ENCODE results near the gene OR4K15. TPM values are rescaled to one million over a fixed set of nuclear protein-coding genes. Genes with fewer than 3 reads are reported as not detected.

The OR4K15 gene
- total RNA-seq, 1 experiment from 2014 or later, result not detected

DNA sequence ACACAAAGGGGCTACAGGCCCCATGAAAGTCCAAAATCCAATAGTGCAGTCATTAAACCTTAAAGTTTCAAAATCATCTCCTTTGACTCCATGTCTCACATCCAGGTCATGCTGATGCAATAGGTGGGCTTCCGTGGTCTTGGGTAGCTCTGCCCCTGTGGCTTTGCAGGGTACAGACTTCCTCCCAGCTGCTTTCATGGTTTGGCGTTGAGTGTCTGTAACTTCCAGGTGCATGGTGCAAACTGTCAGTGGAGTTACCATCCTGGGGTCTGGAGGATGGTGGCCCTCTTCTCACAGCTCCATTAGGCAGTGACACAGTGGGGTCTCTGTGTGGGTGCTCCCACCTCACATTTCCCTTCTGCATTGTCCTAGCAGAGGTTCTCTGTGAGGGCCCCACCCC lies 18.0 kb downstream of the OR4K15 start:
- no peak for TF ChIP-seq FOSL1 (IDR thresholded peaks at IDR 0.05; ENCODE audit: low read depth)
- no peak for TF ChIP-seq POLR2AphosphoS5 (IDR thresholded peaks at IDR 0.05; ENCODE audit: low read depth, low read length)
- no peak for TF ChIP-seq ELF1 (IDR thresholded peaks at IDR 0.05; ENCODE audit: borderline replicate concordance, low read depth)
- TF ChIP-seq YY1 (IDR thresholded peaks at IDR 0.05; ENCODE audit: extremely low read depth, insufficient replicate concordance, low read depth, low read length), result no peak
- TF ChIP-seq, protein P1, sequence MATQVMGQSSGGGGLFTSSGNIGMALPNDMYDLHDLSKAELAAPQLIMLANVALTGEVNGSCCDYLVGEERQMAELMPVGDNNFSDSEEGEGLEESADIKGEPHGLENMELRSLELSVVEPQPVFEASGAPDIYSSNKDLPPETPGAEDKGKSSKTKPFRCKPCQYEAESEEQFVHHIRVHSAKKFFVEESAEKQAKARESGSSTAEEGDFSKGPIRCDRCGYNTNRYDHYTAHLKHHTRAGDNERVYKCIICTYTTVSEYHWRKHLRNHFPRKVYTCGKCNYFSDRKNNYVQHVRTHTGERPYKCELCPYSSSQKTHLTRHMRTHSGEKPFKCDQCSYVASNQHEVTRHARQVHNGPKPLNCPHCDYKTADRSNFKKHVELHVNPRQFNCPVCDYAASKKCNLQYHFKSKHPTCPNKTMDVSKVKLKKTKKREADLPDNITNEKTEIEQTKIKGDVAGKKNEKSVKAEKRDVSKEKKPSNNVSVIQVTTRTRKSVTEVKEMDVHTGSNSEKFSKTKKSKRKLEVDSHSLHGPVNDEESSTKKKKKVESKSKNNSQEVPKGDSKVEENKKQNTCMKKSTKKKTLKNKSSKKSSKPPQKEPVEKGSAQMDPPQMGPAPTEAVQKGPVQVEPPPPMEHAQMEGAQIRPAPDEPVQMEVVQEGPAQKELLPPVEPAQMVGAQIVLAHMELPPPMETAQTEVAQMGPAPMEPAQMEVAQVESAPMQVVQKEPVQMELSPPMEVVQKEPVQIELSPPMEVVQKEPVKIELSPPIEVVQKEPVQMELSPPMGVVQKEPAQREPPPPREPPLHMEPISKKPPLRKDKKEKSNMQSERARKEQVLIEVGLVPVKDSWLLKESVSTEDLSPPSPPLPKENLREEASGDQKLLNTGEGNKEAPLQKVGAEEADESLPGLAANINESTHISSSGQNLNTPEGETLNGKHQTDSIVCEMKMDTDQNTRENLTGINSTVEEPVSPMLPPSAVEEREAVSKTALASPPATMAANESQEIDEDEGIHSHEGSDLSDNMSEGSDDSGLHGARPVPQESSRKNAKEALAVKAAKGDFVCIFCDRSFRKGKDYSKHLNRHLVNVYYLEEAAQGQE (IDR thresholded peaks at IDR 0.05; ENCODE audit: low read depth), result no peak
- no peak for TF ChIP-seq POLR2A (IDR thresholded peaks at IDR 0.05; ENCODE audit: borderline replicate concordance, extremely low read depth, insufficient read depth, insufficient read length)
- no peak for TF ChIP-seq SRF (IDR thresholded peaks at IDR 0.05; ENCODE audit: low read depth)
- no peak for TF ChIP-seq EZH2 (IDR thresholded peaks at IDR 0.05)
- TF ChIP-seq RAD21 (IDR thresholded peaks at IDR 0.05; ENCODE audit: low read depth), result no peak
- no peak for TF ChIP-seq EGR1 (IDR thresholded peaks at IDR 0.05; ENCODE audit: low read depth)
- TF ChIP-seq, protein P2, sequence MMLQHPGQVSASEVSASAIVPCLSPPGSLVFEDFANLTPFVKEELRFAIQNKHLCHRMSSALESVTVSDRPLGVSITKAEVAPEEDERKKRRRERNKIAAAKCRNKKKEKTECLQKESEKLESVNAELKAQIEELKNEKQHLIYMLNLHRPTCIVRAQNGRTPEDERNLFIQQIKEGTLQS (IDR thresholded peaks at IDR 0.05), result no peak
- TF ChIP-seq EZH2phosphoT487 (IDR thresholded peaks at IDR 0.05; ENCODE audit: borderline replicate concordance), result no peak
- TF ChIP-seq SIN3A (IDR thresholded peaks at IDR 0.05; ENCODE audit: low read depth), result no peak
- no peak for TF ChIP-seq SP1 (IDR thresholded peaks at IDR 0.05; ENCODE audit: low read depth)
- TF ChIP-seq TCF7L2 (IDR thresholded peaks at IDR 0.05; ENCODE audit: borderline replicate concordance, extremely low read depth, insufficient read depth, insufficient read length), result no peak
- no peak for TF ChIP-seq CBX3 (IDR thresholded peaks at IDR 0.05; ENCODE audit: low read depth)
- Histone ChIP-seq H3K9me2 (ENCODE audit: insufficient read depth) (no peaks in the 10 kb centered on the region), H3K79me2 (ENCODE audit: insufficient read depth, low read length) (no peaks in the 10 kb centered on the region), H2AFZ (ENCODE audit: low read depth, low read length, poor library complexity, severe bottlenecking) (no peak overlapping the region), H3K9me3 (ENCODE audit: control insufficient read depth in 1 of 2, insufficient read depth in 1 of 2, low read depth in 1 of 2, low read length in 2 of 2) (peaks cover 0 to 3% of the 10 kb centered on the region in 2 experiments; a peak in 1 of 4 replicates), H3K36me3 (ENCODE audit: control insufficient read depth in 1 of 2, insufficient read depth in 2 of 2, low read length in 2 of 2) (no peaks in the 10 kb centered on the region), H4K20me1 (ENCODE audit: insufficient read depth) (no peaks in the 10 kb centered on the region), H3K4me1 (ENCODE audit: control insufficient read depth in 1 of 2, insufficient read depth in 2 of 2, low read length in 2 of 2) (no peaks in the 10 kb centered on the region), H3K9ac (ENCODE audit: low read length) (no peak overlapping the region), H3K4me2 (ENCODE audit: low read length) (no peak overlapping the region), H3K4me3 (replicated peaks in 1 of 2; ENCODE audit: low read depth in 1 of 2, low read length in 2 of 2) (no peak overlapping the region), H3K27me3 (ENCODE audit: insufficient read depth, low read length) (no peaks in the 10 kb centered on the region), H3K27ac (ENCODE audit: low read depth, low read length) (no peak overlapping the region)
- intact Hi-C loops (cut with micrococcal nuclease), result no loop called here
- CTCF ChIA-PET, result no interaction called here
- DNase-seq (ENCODE audit: low read depth, low spot score), result no peak
- RAD21 ChIA-PET (ENCODE audit: low non-redundant PET in 1 of 2, low total read pairs in 2 of 2, uncharacterized antibody in 2 of 2, unreplicated experiment in 2 of 2), result no interaction called here
- BruUV-seq (replicated peaks), result no TSS peak
- POLR2A ChIA-PET, result no interaction called here
- ATAC-seq, result no peak
